DOHH2 (cell line): ENCODE measurements around the gene SPSB1.

Experiments
- EZH2phosphoT487 ChIP-seq: fragments of 200-600 bp; sonication (generic); IDR thresholded peaks from 2 replicates; pipeline ENCODE4 v1.6.1; 2017; ENCODE audit warnings: borderline replicate concordance, mild to moderate bottlenecking, antibody characterized with exemption, low read length, moderate library complexity, mixed read lengths
- TF ChIP-seq, protein P1 (sequence below): fragments of 200-600 bp; sonication (generic); IDR thresholded peaks from one replicate; pipeline ENCODE4 v1.5.1; 2014; ENCODE audit warnings: antibody characterized with exemption, mild to moderate bottlenecking, low read depth, low read length; ENCODE audit not compliant: poor library complexity, severe bottlenecking

DNA sequence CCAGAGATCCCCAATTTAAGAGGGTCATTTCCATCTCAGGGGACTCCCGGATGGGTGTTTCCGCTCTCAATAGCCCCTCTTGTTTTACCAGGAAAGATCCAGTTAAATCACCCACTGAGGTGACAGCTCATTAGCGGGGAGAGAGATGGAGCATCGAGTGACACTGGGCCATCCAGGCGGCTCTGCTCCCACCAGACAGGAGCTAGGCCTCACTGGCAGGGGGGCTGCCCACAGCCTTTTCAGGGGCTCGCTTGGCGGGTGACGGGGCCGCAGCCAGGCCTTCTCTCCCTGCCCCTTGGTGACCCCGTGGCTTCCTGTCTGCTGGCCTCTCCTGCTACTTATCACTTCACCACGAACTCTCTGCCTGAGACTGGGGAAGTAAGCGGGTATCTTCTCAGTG is 26.7 kb upstream of the SPSB1 start:
- no peak for TF ChIP-seq EZH2phosphoT487
- TF ChIP-seq, protein P1, sequence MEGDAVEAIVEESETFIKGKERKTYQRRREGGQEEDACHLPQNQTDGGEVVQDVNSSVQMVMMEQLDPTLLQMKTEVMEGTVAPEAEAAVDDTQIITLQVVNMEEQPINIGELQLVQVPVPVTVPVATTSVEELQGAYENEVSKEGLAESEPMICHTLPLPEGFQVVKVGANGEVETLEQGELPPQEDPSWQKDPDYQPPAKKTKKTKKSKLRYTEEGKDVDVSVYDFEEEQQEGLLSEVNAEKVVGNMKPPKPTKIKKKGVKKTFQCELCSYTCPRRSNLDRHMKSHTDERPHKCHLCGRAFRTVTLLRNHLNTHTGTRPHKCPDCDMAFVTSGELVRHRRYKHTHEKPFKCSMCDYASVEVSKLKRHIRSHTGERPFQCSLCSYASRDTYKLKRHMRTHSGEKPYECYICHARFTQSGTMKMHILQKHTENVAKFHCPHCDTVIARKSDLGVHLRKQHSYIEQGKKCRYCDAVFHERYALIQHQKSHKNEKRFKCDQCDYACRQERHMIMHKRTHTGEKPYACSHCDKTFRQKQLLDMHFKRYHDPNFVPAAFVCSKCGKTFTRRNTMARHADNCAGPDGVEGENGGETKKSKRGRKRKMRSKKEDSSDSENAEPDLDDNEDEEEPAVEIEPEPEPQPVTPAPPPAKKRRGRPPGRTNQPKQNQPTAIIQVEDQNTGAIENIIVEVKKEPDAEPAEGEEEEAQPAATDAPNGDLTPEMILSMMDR, result no peak
